ENCODE data around the gene ZNF625.
A peak's percentile ranks its signal among the peaks of the same experiment; 100 is the strongest.
"Not testable (repeated sequence)": the region's sequence is repeated elsewhere in the genome, so short reads cannot be mapped to it uniquely, and the experiment has no call there.

ZNF625 gene

GRCh38 chr19:12137221-12137940 is 19.2 kb downstream of the ZNF625 start:
- peak; percentile 16 for DNase-seq

GRCh38 chr19:12133069-12133468 is 23.5 kb downstream of the ZNF625 start:
- no peak for DNase-seq

- no peak for DNase-seq
Observed at GRCh38 chr19:12126707-12127106, 29.8 kb downstream of the ZNF625 start.

- no peak for DNase-seq
Observed at GRCh38 chr19:12117201-12117970, 39.1 kb downstream of the ZNF625 start.

- DNase-seq, result peak; percentile 53
Observed at GRCh38 chr19:12113121-12113520, 43.4 kb downstream of the ZNF625 start.

- peak; percentile 60 for DNase-seq
Observed at GRCh38 chr19:12112701-12113100, 43.8 kb downstream of the ZNF625 start.

GRCh38 chr19:12111943-12112637 is 44.4 kb downstream of the ZNF625 start:
- DNase-seq, result peak; percentile 48

- DNase-seq, result peak; percentile 13
Observed at GRCh38 chr19:12111176-12111575, 45.4 kb downstream of the ZNF625 start.

GRCh38 chr19:12103909-12104308 is 52.6 kb downstream of the ZNF625 start:
- not testable (repeated sequence) for DNase-seq

- no peak for DNase-seq
Observed at GRCh38 chr19:12098040-12098439, 58.5 kb downstream of the ZNF625 start.

- DNase-seq, result peak; percentile 13
Observed at GRCh38 chr19:12095111-12095790, 61.3 kb downstream of the ZNF625 start.
